Adipose tissue (tissue), 3 donors: Measurements from ENCODE around the gene WFDC10B. TPM values are rescaled to one million over a fixed set of nuclear protein-coding genes. Genes with fewer than 3 reads are reported as not detected.
"Not testable (repeated sequence)": the region's sequence is repeated elsewhere in the genome, so short reads cannot be mapped to it uniquely, and the experiment has no call there.

Experiments
- H3K27ac ChIP-seq: one replicate; pipeline ENCODE4 v1.5.1; 2013; ENCODE audit warnings: low read depth, low read length
- WGBS, 3 donors: extraction: QIAGEN DNeasy Blood & Tissue Kit; methylation state at CpG; one replicate each; pipeline ENCODE4 v1.1.7; 2013; 5-methylcytosine and 5-hydroxymethylcytosine counted together
- polyA plus RNA-seq, 3 donors: library from polyadenylated mRNA; stranded (reverse); fragments of 200-250 nt; gene quantifications; one replicate each; pipeline ENCODE4 v1.2.3, GENCODE V29; 2013
- donor health status: healthy with polysubstance abuse.
- donor health status: Bipolar disorder and iron deficiency.
- donor health status: healthy.

Gene WFDC10B
- not detected for polyA plus RNA-seq

DNA sequence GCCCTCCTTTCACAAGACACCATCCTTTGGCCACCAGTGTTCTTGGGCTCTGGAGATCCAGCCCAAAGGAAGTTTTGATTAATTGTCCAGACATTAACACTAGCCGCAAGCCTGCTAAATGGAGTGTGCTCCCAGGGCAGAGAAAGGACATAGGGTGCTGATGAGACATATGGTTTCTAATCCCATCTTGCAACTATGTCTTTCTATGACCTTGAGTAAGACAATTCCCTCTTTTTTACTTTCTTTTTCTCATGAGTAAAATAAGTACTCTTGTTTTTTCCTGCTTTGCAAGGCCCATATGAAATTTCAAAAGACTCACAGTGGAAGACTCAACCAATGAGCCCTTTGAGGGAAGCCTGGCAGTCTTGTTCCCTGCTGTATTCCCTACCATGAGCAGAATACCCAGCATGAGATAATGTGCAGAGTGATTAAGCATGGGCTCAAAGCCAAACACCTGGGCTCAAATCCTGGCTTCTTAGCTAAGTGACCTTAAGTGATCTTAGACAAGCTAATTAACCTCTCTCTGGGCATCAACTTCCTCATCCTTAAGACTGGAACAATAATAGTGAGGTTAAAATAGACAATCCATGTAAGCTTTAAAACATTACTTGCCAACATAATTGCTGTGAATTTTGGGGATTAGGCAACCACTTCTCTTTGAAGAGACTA, at the start of gene WFDC10B:
Gene WFDC10B, minus strand, starts transcription at position 51 of the 669 bp plus-strand sequence. CDS start 19,027 bp downstream, outside the sequence.
- H3K27ac ChIP-seq = no peak within 1 kb of the TSS
- 74 to 94% (median 81%) methylated on average over 1 of the region's 1 CpG for WGBS, 3 donors

DNA sequence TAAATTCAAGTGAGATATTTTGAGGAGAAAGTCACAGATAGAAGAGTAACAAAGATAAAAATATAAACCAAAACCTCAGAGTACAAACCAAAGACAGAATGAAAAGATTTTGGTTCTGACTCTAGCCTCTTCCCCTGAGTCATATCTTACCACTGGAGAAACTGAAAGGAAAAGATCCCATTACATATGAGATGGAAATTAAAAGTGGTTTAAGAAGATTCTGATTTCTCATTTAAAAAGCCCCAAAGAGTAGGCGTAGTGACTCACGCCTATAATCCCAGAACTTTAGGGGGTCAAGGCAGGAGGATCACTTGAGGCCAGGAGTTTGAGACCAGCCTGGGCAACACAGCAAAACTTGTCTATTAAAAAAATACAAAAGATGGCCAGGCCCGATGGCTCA, 47.9 kb upstream of the WFDC10B start:
- WGBS, 3 donors = 74 to 94% (median 88%) methylated on average over 3 of the region's 3 CpGs
- H3K27ac ChIP-seq = no peak overlapping the region

DNA sequence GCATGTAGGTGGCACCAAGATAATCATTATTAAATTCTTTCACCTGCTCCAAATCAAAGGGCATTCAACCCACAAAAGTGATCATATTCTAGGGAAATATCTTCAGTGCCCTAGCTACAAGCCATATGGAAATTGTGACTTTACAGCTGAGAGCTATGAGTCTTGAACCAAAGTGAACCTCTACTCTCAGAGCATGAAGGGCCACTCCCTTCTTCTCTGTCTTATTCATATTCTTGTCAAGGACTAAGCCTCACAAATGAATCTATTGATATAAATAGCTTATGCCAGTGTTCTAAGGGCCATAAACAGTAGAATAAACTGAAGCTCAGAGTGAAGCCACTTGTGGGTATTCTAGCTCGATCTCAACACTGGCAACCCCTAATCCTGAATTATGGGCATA, 46.9 kb upstream of the WFDC10B start:
- H3K27ac ChIP-seq = no peak overlapping the region
- 79 to 93% (median 92%) methylated on average over 1 of the region's 1 CpG for WGBS, 3 donors

DNA sequence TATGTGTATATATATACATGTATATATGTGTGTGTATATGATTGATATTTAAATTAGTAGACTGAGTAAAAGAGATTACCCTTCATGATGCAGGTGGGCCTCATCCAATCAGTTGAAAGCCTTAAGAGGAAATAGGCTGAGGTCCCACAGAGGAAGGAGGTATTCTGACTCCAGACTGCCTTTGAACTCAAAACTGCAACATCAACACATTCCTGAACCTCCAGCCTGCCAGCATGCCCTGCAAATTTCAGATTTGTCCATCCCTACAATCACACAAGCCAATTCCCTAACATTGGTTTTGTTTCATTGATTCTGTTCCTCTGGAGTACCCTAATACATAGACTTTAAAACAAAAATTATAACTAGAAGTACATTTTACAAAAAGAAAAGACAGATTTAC, 40.2 kb upstream of the WFDC10B start:
- no peak overlapping the region for H3K27ac ChIP-seq

DNA sequence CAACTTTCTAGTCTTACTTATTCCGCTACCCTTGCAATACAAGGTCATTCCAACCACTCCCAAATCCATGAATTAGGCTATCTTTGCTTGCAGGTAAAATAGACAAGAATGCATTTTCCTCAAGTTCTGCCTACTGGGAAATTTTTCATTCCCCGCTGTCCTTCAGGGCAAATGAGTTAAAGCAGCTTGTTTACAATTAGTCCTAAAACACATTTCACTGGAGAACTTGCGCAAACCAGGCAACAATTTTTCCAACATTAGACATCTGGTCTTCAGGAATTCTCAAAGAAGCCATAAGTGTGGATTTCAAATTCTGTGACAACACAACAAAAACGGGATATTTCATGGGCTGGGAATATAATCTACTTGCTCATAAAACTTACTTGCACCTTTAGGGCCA, 37.8 kb upstream of the WFDC10B start:
- H3K27ac ChIP-seq = no peak overlapping the region

DNA sequence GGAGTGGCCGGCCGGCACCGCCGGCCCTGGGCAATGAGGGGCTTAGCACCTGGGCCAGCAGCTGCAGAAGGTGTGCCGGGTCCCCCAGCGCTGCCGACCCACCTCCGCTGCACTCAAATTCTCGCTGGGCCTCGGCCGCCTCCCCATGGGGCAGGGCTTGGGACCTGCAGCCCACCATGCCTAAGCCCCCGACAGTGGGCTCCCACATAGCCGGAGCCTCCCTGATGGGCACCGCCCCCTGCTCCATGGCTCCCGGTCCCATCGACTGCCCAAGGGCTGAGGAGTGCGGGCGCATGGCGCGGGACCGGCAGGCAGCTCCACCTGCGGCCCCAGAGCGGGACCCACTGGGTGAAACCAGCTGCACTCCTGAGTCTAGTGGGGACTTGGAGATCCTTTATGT, 31.2 kb upstream of the WFDC10B start:
- no peak overlapping the region for H3K27ac ChIP-seq
- WGBS, 3 donors = 87 to 98% (median 93%) methylated on average over 19 to 23 of the region's 23 CpGs

More for the DNA sequence above, 37.8 kb upstream of the WFDC10B start:
- WGBS, 3 donors = 81 to 88% (median 87%) methylated on average over 4 of the region's 4 CpGs

DNA sequence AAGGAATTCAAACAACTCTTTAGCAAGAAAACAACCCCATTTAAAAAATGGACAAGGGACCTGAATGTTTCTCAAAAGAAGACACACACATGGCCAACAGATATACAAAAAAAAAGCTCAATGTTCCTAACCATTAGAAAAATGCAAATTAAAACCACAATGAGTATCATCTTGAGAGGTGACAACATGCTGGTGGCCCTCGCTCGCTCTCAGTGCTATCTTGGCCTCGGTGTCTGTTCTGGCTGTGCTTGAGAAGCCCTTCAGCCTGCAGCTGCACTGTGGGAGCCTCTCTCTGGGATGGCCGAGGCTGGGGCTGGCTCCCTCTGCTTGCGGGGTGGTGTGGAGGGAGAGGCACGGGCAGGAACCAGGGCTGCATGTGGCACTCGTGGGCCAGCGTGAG, 30.7 kb upstream of the WFDC10B start:
- WGBS, 3 donors = 81 to 89% (median 86%) methylated on average over 8 of the region's 8 CpGs
- no peak overlapping the region for H3K27ac ChIP-seq

DNA sequence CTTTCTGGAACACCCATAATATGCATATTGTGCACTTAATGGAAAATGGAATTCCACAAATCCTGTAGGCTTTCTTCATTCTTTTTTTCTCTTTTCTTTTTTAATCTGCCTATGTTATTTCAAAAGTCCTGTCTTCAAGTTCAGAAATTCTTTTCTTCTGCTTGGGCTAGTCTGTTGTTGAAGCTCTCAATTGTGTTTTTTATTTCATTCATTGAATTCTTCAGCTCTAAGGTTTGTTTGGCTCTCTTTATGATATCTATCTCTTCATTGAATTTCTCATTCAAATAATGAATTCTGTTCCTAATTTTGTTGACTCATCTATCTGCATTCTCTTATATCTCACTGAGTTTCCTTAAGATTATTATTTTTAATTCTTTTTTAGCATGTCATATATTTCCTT, 27.4 kb upstream of the WFDC10B start:
- no peak overlapping the region for H3K27ac ChIP-seq

DNA sequence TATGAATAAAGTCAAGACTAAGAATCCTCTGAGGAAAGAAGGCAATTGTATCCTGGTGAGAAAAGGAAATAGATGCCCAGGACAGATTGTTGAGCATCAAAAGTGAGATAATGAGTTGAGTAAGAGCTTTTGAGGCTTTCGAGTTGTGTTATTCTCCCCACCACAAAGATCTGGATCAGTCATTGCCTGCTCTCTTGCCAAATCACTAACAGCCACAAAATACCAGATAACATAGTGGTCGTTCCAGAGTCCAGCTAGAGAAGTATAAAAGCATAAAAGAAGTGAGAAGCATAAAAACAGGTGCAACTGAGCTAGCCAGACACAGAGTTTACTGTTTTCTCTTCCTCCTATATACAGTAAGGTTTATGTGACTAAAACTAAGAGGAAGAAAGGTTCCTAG, 22.2 kb upstream of the WFDC10B start:
- no peak overlapping the region for H3K27ac ChIP-seq
- 40 to 49% (median 42%) methylated on average over 2 of the region's 2 CpGs for WGBS, 3 donors

DNA sequence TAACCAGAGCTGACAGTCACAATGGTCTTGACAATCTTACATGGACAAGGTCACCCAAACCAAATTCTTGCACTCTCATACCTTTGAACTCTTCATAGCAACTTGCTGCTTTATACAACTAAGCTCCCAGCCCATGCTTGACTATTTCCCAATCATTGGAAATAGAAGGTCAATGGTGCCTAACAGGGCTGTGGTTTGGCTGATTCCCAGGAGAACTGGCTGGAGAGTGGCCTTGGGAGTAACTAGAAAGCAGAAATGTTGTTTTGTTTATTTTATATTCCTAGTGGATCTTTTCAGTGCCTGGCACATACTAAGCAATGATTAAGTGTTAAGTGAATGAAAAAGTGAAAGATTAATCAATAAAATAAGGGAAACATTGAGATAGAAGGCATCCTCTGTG, 20.3 kb upstream of the WFDC10B start:
- no peak overlapping the region for H3K27ac ChIP-seq

DNA sequence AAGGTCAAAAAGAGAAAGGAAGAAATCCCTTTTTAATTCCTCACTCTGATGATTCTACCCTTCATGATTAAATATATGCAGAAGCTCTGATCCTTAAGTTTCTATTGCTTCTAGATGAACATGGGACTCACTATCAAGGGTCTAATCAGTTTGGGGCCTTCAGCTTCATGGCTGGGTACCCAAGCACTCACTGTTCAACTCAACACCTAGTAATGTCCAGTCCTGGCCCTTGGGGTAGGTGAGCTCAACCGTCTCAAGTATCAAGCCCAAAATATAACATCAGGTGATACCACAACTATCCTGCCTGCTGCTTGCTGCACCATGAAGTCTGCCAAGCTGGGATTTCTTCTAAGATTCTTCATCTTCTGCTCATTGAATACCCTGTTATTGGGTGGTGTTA, 17.2 kb upstream of the WFDC10B start, which contains the start of gene SPINT4:
Gene SPINT4, plus strand, starts transcription at position 301 of the 400 bp plus-strand sequence. Its CDS starts 21 bp downstream, at position 322.
- H3K27ac ChIP-seq = no peak within 1 kb of the TSS
- WGBS, 3 donors = 57 to 89% (median 72%) methylated on average over 1 of the region's 1 CpG

DNA sequence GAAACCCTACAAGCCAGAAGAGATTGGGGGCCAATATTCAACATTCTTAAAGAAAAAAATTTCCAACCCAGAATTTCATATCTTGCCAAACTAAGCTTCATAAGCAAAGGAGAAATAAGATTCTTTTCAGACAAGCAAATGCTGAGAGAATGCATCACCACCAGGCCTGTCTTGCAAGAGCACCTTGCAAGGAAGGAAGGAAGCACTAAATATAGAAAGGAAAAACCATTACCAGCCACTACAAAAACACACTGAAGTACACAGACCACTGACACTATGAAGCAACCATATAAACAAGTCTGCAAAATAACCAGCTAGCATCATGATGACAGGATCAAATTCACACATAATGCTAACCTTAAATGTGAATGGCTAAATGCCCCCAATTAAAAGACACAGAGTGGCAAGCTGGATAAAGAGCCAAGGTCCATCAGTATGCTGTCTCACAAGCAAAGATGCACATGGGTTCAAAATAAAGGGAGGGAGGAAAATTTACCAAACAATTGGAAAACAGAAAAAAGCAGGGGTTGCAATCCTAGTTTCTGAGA, 11.4 kb upstream of the WFDC10B start:
- H3K27ac ChIP-seq = not testable (repeated sequence)

DNA sequence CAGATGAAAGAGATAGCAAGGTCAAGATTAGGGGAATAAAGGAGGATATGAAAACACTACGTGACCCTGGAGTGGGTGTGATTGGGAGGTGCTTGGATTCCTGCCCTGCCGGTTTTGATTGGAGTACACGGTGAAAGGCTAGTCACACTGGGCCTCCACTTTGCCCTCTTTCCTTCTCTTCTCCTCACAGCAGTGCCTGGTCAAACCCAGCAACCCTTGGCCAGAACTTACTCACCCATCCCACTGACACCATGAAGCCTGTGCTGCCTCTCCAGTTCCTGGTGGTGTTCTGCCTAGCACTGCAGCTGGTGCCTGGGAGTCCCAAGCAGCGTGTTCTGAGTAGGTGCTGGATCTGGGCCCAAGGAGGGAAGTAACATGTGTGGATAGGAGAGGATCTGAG, 2.9 kb downstream of the WFDC10B start, which contains the start of gene WFDC13:
Gene WFDC13, plus strand, starts transcription at position 166 of the 400 bp plus-strand sequence. Its CDS starts 86 bp downstream, at position 252.
- WGBS, 3 donors = 74 to 76% (median 75%) methylated on average over 4 of the region's 4 CpGs
- H3K27ac ChIP-seq = no peak within 1 kb of the TSS

DNA sequence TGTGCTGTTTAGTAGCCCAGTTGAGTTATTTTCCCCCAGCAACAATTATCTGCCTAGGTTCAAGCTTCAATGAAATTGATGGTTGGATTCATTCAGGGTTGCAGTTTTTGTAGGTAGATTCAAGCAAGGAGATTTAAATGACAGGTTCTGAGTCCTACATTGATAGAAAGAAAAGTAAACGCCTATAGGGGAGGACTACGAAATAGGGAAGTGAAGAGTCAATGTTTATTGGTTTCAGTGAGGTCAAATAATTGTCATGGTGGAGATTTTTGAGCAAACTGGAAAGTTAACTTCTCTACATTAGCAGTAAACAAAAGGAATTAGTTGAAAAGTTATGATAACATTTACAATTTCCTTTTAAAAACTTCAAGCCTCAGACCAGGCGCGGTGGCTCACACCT, 3.7 kb downstream of the WFDC10B start:
- no peak overlapping the region for H3K27ac ChIP-seq
- WGBS, 3 donors = 59 to 77% (median 72%) methylated on average over 4 of the region's 4 CpGs

DNA sequence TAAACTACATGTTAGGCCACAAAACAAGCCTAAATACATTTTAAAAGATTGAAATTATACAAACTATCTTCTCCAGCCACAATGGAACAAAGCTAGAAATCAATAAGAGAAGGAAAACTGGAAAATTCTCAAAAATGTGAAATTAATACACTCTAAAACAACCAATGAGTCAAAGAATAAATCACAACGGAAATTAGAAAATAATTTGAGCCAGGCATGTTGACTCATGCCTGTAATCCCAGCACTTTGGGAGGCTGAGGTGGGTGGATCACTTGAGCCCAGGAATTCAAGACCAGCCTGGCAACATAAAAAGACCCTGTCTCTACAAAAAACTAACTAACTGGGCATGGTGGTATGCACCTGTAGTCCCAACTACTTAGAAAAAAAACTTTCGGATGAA, 9.3 kb downstream of the WFDC10B start:
- H3K27ac ChIP-seq = no peak overlapping the region
- 82 to 88% (median 86%) methylated on average over 2 of the region's 2 CpGs for WGBS, 3 donors

DNA sequence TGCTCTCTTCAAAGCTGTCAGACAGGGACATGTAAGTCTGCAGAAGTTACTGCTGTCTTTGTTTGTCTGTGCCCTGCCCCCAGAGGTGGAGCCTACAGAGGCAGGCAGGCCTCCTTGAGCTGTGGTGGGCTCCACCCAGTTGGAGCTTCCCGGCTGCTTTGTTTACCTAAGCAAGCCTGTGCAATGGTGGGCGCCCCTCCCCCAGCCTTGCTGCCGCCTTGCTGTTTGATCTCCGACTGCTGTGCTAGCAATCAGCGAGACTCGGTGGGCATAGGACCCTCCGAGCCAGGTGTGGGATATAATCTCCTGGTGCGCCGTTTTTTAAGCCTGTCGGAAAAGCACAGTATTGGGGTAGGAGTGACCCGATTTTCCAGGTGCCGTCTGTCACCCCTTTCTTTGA, 11.5 kb downstream of the WFDC10B start:
- WGBS, 3 donors = 74 to 95% (median 87%) methylated on average over 11 to 12 of the region's 12 CpGs
- not testable (repeated sequence) for H3K27ac ChIP-seq

DNA sequence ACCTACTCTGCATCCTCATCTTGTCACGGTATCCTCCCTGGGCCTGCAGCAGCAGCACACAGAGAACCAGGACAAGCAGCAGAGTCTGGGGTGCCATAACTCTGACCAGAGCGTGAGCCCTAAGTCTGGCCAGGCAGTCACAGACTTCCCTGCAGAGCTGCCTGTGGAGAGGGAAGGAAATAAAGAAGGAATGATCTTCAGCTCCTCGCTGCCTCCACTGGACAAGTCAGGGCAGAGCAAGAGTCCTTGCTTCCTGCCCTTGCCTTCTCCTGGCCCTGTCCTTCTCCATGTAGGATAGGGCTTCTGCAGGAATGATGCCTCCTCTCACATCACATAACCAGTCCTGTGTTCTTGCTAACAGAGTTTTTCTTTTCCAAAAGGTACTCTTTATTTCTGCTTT, 18.9 kb downstream of the WFDC10B start:
- H3K27ac ChIP-seq = no peak overlapping the region
- WGBS, 3 donors = 55 to 65% (median 62%) methylated on average over 3 of the region's 3 CpGs

DNA sequence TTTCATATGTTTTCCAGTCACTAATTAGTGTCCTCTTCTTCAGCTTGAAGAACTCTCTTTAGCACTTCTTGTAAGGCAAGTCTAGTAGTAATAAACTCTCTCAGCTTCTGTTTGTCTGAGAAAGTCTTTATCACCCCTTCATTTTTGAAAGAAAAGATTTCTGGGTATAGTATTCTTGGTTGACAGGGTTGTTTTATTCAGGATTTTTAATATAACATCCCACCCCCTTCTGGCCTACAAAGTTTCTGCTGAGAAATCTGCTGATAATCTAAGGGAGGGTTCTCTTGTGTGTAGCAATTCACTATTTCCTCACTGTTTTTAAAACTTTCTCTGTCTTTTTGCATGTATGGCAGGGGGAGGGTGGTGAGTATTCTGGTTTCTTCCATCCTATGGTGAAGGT, 25.2 kb downstream of the WFDC10B start:
- no peak overlapping the region for H3K27ac ChIP-seq

DNA sequence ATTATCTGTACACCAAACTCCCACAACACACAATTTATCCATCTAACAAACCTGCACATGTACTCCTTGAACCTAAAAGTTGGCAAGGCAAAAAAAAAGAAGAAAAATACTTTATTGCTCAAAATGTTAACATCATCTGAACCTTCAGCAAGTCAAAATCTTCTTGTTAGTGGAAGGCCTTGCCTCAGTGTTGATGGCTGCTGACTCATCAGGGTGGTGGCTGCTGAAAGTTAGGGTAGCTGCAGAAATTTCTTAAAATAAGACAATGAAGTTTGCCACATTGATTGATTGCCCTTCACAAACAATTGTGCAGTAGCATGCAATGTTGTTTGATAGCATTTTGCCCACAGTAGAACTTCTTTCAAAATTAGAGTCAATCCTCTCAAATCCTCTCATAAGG, 32.1 kb downstream of the WFDC10B start:
- H3K27ac ChIP-seq = no peak overlapping the region

DNA sequence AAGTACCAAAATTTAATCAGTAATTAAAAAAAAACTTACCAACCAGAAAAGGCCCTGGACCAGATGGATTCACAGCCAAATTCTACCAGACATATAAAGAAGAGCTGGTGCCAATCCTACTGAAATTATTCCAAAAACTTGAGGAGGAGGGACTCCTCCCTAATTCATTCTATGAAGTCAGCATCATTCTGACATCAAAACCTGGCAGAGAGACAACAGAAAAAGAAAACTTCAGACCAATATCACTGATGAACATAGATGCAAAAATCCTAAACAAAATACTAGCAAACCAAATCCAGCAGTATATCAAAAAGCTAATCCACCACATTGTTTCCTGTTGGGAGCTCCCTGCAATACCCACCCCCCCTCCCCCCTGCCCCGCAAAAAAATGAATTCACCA, 34.7 kb downstream of the WFDC10B start, which contains the start of gene WFDC11:
Gene WFDC11, minus strand, starts transcription at position 101 of the 400 bp plus-strand sequence. CDS start 19,639 bp downstream, outside the sequence.
- 79 to 88% (median 81%) methylated on average over 1 of the region's 1 CpG for WGBS, 3 donors
- no peak within 1 kb of the TSS for H3K27ac ChIP-seq
